Muscle layer of duodenum (tissue), 2 donors: ENCODE results near the gene FBXO28.

Experiments used
- H3K27ac ChIP-seq: one replicate; pipeline ENCODE4 v1.7.0; 2013; ENCODE audit warnings: mild to moderate bottlenecking, low read length
- H3K27me3 ChIP-seq: one replicate; pipeline ENCODE4 v1.7.0; 2013; ENCODE audit warnings: low read depth, mild to moderate bottlenecking, control low read depth, low read length
- H3K36me3 ChIP-seq, 2 donors: one replicate each; pipeline ENCODE4 v1.7.0; 2013; ENCODE audit warnings: low read length in 2 of 2, control low read depth in 1 of 2, mild to moderate bottlenecking in 1 of 2; ENCODE audit not compliant: insufficient read depth in 2 of 2, control insufficient read depth in 1 of 2
- H3K4me1 ChIP-seq, 2 donors: one replicate each; pipeline ENCODE4 v1.7.0; 2013; ENCODE audit warnings: low read length in 2 of 2, mild to moderate bottlenecking in 2 of 2, control low read depth in 1 of 2, moderate library complexity in 1 of 2; ENCODE audit not compliant: insufficient read depth in 2 of 2, control insufficient read depth in 1 of 2
- H3K4me3 ChIP-seq, 2 donors: one replicate each; pipeline ENCODE4 v1.7.0; 2013; ENCODE audit warnings: low read length in 2 of 2, low read depth in 1 of 2, mild to moderate bottlenecking in 1 of 2
- H3K9me3 ChIP-seq, 2 donors: one replicate each; pipeline ENCODE4 v1.7.0; 2013; ENCODE audit warnings: low read length in 2 of 2, control low read depth in 1 of 2, mild to moderate bottlenecking in 1 of 2; ENCODE audit not compliant: control insufficient read depth in 1 of 2
- donor health status: healthy.

Gene FBXO28

GRCh38 chr1:224160171-224160682 lies 46.3 kb downstream of the FBXO28 start:
- Histone ChIP-seq H3K27me3 (no peaks in the 10 kb centered on the region), H3K36me3 (peaks cover 34 to 49% of the 10 kb centered on the region in 2 donors), H3K4me3 (no peak overlapping the region), H3K9me3 (no peaks in the 10 kb centered on the region), H3K4me1 (no peaks in the 10 kb centered on the region), H3K27ac (no peak overlapping the region)

GRCh38 chr1:224162768-224163167 lies 48.9 kb downstream of the FBXO28 start:
- H3K27ac ChIP-seq = no peak overlapping the region
- H3K36me3 ChIP-seq = peaks cover 25 to 35% of the 10 kb centered on the region in 2 donors
- no peaks in the 10 kb centered on the region for H3K4me1 ChIP-seq
- H3K27me3 ChIP-seq = no peaks in the 10 kb centered on the region
- no peaks in the 10 kb centered on the region for H3K9me3 ChIP-seq
- no peak overlapping the region for H3K4me3 ChIP-seq

GRCh38 chr1:224163311-224163710 lies 49.4 kb downstream of the FBXO28 start:
- no peak overlapping the region for H3K4me3 ChIP-seq
- H3K27me3 ChIP-seq = no peaks in the 10 kb centered on the region
- H3K27ac ChIP-seq = no peak overlapping the region
- no peaks in the 10 kb centered on the region for H3K4me1 ChIP-seq
- H3K36me3 ChIP-seq = peaks cover 20 to 30% of the 10 kb centered on the region in 2 donors
- no peaks in the 10 kb centered on the region for H3K9me3 ChIP-seq

GRCh38 chr1:224168859-224169380 lies 55.0 kb downstream of the FBXO28 start:
- no peaks in the 10 kb centered on the region for H3K27me3 ChIP-seq
- no peak overlapping the region for H3K4me3 ChIP-seq
- peaks cover 0 to 3% of the 10 kb centered on the region in 2 donors for H3K4me1 ChIP-seq
- H3K9me3 ChIP-seq = no peaks in the 10 kb centered on the region
- H3K27ac ChIP-seq = peak overlapping the region; percentile 42
- no peaks in the 10 kb centered on the region for H3K36me3 ChIP-seq

DNA sequence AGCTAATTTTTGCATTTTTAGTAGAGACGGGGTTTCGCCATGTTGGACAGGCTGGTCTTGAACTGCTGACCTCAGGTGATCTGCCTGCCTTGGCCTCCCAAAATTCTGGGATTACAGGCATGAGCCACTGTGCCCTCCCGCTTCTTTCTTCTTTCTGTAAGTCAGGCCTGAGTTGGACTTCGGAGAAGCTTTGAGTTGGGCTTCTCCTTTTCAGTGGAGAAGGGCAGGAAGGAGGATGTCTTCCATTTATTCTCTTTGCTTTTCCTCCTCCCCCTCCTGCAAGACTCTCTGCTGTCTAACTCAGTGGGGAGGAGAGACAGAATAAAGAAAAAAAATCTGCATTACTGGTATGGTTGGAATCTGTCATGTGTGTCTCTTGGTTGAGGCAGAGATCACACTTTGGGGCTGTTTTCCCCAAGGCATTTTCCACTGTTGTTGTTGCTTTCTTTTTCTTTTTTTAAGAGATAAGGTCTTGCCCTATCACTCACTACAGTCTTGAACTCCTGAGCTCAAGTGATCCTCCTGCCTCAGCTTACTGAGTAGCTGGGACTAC lies 55.9 kb downstream of the FBXO28 start:
- H3K27me3 ChIP-seq = no peaks in the 10 kb centered on the region
- H3K36me3 ChIP-seq = no peaks in the 10 kb centered on the region
- no peak overlapping the region for H3K4me3 ChIP-seq
- no peaks in the 10 kb centered on the region for H3K9me3 ChIP-seq
- no peak overlapping the region for H3K27ac ChIP-seq
- H3K4me1 ChIP-seq = peaks cover 0 to 3% of the 10 kb centered on the region in 2 donors

DNA sequence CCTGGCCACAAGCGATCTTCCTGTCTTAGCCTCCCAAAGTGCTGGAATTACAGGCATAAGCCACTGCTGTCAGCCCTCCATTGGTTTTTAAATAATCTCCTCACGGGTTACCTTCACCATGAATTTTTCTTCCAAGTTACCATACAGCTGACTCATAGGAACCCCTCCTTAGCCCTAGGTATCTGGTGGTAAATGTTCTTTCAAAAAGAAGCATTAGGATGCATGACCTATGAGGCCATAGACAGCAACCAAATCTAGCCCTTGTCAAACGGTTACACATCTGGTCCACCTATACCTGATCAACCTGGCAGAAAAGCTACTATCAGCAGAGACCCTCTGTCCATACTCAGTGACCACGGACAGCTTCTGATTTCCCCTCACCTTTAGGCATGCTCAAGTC lies 56.4 kb downstream of the FBXO28 start:
- peaks cover 0 to 3% of the 10 kb centered on the region in 2 donors for H3K4me1 ChIP-seq
- no peaks in the 10 kb centered on the region for H3K36me3 ChIP-seq
- H3K9me3 ChIP-seq = no peaks in the 10 kb centered on the region
- no peak overlapping the region for H3K4me3 ChIP-seq
- no peaks in the 10 kb centered on the region for H3K27me3 ChIP-seq
- no peak overlapping the region for H3K27ac ChIP-seq

- Histone ChIP-seq H3K9me3 (no peaks in the 10 kb centered on the region), H3K4me3 (no peak overlapping the region), H3K27me3 (no peaks in the 10 kb centered on the region), H3K36me3 (no peaks in the 10 kb centered on the region), H3K27ac (no peak overlapping the region), H3K4me1 (peaks cover 0 to 3% of the 10 kb centered on the region in 2 donors)
These were observed 57.0 kb downstream of the FBXO28 start for GRCh38 chr1:224170748-224171478.

DNA sequence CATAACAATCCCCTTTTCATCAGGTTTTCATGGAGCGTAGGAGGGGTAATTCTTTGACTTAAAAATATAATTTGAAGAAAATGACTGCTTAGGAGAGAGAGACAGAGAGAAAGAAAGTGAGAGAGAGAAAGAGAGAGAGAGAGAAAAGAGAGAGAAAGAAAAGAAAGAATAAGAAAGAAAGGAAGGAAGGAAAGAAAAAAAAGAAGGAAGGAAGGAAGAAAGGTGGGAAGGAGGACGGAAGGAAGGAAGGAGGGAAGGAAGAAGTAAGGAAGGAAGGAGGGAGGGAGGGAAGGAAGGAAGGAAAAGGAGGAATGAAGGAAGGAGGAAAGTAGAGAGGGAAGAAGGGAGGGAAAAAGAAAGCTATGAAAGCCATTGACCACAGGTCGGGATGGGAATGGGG lies 58.3 kb downstream of the FBXO28 start:
- Histone ChIP-seq H3K4me3 (no peak overlapping the region), H3K9me3 (no peaks in the 10 kb centered on the region), H3K4me1 (peaks cover 0 to 3% of the 10 kb centered on the region in 2 donors), H3K36me3 (no peaks in the 10 kb centered on the region), H3K27ac (no peak overlapping the region), H3K27me3 (no peaks in the 10 kb centered on the region)

DNA sequence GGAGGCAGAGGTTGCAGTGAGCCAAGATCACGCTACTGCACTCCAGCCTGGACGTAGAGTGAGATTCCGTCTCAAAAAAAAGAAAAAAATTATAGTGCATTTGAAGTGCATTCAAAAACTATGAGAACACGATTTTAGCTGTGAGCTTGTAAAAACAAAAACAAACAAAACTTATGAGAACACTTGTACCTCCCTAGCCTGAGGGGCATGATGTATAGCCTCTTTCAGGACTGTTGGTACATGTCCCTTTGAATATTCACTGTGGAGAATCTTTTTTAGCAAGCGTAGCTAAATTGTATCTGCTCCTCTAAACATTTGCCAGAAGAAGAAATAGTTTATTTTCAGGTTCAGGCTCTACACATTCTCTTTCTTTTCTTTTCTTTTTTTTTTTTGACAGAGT lies 59.6 kb downstream of the FBXO28 start:
- no peaks in the 10 kb centered on the region for H3K9me3 ChIP-seq
- H3K4me3 ChIP-seq = no peak overlapping the region
- H3K36me3 ChIP-seq = no peaks in the 10 kb centered on the region
- no peaks in the 10 kb centered on the region for H3K27me3 ChIP-seq
- no peak overlapping the region for H3K27ac ChIP-seq
- H3K4me1 ChIP-seq = peaks cover 0 to 3% of the 10 kb centered on the region in 2 donors

DNA sequence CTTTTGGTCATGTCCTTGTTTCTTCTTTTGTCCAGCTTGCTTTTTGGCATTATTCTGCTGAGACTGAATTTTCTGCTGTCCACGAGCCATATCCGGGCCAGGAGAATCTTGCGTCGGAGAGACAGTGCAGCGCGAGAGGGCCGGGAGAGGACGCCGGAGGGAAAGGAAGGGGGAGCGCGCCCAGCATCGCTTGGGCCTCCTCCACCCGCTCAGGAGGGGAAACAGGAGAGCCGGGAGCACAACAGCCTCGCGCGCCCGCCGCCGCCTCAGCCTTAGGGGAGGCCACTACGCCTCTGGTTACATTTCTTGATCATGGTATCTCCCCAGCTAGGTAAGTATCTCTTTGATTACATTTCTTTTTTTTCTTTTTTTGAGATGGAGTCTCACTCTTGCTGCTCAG lies 61.7 kb downstream of the FBXO28 start:
- H3K36me3 ChIP-seq = no peaks in the 10 kb centered on the region
- no peaks in the 10 kb centered on the region for H3K27me3 ChIP-seq
- H3K27ac ChIP-seq = no peak overlapping the region
- no peaks in the 10 kb centered on the region for H3K4me1 ChIP-seq
- H3K9me3 ChIP-seq = no peaks in the 10 kb centered on the region
- H3K4me3 ChIP-seq = no peak overlapping the region

- Histone ChIP-seq H3K27ac (no peak overlapping the region), H3K36me3 (no peaks in the 10 kb centered on the region), H3K27me3 (no peaks in the 10 kb centered on the region), H3K4me1 (peaks cover 0 to 6% of the 10 kb centered on the region in 2 donors), H3K9me3 (no peaks in the 10 kb centered on the region), H3K4me3 (no peak overlapping the region)
These were observed 63.6 kb downstream of the FBXO28 start for GRCh38 chr1:224177356-224177999.
